ENCODE data around the gene INAFM1.

INAFM1 gene

DNA sequence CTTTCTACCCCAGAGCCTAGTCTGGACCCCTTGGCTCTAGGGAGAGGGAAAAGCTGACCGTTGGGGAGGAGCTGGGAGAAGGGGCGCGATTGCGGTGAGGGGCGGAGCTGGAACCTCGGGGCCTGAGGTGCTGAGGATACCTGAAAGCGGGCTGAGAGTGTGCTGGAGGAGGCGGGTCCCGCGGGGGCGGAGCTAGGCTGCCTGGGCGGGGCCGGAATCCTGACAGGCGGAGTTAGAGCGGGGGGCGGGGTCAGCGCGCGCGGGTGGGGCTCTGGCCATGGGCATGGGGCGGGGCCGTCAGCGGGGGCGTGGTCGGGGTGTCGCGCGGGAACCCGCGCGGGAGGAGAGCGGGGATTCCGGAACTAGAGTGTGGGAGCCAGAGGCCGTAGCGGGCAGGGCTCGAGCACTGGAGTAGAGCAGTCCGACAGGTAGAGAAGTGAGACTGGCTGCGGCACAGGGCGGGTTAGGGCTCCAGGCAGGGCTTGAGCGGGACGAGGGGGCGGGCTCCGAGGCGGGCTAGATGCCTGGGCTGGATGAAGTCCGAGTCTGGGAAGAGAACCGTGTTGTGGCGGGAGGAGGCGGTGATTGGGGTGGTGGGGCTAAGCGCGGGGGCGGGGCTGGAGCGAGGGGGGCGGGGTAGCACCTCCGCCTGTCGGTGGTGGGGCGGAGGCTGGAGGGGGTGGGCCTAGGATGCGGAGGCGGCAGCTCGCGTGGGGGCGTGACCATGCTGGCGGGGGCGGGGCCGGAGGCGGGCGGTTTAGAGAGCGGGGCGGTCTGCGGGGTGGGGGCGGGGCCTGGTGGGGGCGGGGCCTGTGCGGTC lies at the start of gene INAFM1:
TSS of gene INAFM1 (plus strand) at position 815 of the 820 bp plus-strand sequence. CDS start 35 bp downstream, outside the sequence.
- peak; percentile 99 to 100 for DNase-seq (ENCODE audit: low read depth in 1 of 2, low spot score in 1 of 2)

DNA sequence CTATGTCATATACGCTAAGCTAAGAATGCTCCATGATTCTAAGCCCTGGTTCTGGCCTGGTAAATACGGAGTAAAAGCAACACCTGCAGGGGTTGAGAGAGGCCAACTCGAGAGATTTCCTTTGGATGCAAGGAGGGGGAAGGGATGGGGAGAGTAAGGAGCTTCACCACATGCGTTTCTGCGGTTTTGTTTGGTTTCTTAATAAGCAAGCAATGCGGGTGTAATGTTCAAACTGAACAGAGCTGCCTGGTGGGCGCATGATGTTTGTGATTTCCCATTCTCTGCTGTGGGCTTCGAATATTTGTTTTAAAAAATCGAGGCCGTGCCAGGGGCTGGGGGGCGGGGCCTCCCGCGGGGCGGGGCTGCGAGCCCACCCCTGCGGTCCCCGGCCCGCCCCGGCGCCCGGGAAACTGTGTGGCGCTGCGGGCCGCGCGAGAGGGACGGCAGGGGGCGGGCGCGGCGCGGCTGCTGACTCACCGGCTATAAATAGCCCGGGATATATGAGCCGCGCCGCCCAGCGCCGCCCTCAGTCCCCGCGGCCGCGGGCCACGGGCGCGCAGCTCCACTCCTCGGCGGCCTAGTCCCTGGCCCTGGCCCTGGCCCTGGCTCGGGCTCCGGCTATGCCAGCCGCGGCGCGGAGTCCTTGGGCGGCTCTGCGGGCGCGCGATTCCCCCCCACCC lies 48.8 kb upstream of the INAFM1 start:
- peak; percentile 77 to 80 for DNase-seq (ENCODE audit: low read depth in 1 of 2, low spot score in 1 of 2)

DNA sequence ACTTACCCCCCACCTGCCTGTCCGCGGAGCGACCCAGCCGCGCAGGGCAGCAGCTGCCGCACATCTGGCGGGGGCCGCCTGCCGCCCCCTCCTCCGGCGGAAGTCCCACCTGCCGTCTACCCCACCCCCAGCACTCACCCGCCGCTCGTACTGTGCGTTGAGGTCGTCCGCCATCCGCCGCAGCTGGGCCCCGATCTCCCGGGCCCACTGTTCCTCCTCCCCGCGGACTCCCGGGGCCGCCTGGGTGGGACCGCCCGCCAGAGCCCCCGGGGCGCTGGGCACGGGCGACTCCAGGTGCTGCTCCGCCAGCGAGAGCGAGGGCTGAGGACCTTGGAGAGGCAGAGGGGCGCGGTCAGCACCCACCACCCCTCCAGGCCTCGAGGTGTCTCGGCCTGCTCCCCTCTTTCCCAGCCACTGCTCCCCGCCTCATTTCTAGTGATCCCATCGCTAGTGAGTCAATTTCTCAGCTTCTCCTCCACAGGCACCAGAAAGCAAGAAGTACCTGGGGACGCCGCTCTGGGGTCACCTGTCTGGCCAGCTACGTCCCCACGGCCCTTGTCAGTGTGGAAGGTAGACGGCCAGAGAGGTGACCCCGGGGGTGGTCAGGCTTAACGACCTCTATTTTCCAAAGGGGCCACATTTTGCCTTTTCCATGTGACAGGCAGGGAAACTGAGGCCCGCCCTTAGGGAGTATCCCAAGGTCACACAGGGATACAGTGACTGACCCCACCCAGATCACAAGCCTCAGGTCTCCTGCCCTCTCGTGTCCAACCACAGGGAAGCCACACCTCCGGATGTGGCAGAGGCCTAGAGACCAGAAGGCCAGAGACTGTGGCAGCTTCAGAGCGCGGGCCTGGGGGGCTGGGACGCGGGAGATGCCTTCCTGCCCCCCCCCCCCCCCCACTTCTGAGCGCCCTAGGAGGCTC lies 48.0 kb upstream of the INAFM1 start:
- DNase-seq (ENCODE audit: low read depth in 1 of 2, low spot score in 1 of 2) = no peak

DNA sequence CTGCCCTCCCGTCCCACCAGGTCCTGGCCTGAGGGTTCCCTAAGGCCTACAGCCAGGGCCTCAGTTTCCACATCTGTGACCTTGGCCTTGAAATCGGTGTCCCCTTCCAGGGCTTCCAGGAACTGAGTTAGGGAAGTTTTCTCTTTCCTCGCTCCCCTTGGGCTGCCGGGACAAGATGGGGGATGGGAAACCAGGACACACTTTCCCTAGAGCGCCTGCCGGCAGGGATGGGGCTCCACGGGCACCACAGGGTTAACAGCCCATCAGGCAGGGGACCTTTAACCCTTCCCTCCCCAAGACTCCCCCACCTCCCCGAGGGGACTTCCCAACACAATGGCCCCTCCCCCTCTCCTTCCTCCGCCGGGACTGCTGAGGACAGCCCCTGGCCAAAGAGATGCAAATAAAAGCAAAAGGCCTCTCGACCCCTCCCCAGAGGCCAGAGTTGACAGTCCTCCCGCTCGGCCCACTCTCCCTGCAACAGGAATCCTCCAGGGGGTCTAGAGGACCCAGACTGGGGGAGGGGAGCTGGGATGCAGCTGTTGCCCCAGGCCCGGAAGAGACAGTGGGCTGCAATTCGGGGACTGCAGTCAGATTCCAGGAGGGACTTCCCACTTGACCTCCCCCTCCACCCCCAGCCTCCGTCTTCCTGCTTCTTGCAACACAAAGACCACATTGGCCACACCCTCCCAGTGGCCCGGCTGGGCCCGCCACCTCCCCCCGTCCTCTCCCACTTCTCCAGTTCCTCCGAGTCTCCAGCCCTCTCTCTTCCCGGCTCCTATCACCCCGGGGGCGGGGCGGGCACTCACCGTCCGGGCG lies 47.1 kb upstream of the INAFM1 start:
- DNase-seq (ENCODE audit: low read depth in 1 of 2, low spot score in 1 of 2) = no peak

DNA sequence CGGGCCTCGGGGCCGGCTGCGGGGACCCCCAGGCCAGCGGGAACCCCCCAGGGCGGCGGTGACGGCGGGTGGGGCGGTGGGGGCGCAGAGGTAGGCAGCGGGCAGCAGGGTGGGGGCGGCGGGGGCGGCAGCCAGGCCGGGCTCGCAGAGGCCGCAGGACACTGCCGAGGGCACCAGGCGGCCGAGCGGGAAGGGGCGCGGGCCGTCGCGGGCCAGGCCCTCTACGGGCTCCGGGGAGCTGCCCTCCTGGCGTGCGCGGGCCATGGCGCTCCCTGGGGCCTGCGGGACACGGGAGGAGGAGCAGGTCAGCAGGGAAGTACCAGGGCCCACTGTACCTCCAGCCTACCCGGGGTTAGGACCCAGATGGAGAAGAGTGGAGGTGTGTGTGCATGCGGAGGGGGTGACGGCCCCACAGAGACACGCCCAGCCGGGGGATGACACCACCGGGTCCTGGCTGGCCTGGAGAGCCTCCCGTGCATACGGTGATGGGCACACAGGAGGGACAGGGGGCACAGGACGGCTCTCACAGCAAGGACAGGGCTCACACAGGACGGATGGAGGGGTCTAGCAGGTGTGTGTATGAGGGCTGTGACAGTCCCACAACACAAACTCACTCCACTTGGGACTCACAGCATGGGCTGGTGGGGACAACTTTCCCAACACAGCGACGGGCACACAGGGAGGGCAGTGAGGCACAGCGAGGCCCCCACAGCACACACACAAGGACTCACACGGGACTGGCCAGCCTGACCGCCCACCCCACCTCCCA lies 46.3 kb upstream of the INAFM1 start:
- no peak for DNase-seq (ENCODE audit: low read depth in 1 of 2, low spot score in 1 of 2)

DNA sequence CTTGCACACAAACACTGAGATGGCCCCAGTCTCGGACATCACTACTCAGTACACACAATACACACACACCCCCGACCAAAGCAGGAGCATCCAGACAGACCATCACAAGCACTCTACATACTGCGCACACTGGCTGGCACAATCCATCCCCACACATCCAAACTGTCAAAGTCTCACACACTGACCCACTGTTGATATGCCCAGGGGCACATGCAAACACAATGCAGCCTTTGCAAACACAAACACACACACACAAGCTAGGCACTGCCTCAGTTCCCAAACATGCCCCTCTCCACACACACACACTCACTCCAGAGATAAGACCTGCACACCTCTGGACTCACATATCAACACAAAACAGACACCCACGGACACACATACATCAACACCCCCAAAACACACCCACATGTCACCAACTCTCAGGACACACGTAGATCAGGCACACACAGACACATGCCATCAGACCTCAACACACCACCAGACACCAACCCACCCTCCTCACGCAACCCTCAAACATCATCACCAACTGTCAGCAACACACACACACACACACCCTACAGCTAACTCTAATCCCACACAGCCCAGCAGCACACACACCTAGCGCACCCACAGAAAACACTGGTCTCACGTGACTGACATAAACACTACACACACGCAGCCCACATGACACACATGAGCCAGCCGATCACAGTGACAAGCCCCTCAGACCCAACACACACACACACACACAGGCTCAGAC lies 45.6 kb upstream of the INAFM1 start:
- DNase-seq (ENCODE audit: low read depth in 1 of 2, low spot score in 1 of 2) = no peak

DNA sequence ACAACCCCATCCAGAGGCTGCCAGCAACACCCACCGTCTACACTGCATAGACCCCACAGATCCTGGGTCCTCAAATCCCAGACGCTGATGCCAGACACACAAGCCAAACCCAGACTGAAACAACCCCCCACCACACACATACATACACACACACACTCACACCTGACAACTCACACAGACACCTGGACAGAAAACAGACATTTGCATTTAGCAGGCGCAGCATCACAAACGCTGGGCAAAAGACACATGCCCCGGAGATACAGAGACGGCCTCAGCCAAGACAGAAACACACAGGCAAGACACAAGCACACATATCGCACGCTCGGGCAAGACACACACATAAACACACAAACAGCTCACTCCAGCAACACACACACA lies 45.0 kb upstream of the INAFM1 start:
- no peak for DNase-seq (ENCODE audit: low read depth in 1 of 2, low spot score in 1 of 2)

DNA sequence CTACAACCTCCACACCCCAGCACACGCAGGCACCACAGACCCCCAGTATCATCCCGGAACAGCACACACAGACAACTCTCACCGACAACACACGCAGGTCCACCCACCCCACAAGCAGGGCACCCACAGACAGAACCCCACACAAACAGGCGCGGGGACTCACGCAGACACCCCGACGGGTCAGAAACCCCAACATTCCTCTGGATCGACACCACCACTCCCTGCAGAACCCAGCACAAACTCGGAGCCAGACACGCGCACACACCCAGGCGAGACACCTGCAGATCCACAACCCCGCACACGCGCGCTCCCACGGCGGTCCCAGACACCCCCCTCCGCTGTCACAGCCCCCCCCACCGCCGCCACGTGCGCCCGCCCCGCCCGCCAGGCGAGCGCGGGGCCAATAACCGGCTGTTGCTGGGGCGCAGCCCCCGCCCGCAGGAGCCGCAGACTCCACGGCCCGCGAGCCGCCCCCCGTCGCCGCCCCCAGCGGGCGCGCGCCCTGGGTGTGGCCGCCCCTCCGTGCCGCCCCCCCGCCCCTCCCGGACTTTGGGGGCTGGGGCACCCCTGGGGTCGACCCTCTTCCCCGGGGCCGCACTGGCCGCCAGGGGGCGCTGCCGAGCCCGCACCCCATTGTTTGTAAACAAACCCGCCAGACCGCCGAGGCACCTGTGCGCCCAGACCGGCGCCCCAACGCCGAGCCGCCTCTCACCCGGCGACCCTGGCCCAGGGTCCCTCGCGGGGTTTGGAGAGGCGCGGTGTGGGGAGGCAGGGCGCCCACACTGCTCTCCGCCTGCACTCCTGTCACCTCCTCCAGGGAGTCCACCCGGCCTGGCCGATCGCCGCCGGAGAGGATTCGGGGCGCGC lies 44.4 kb upstream of the INAFM1 start:
- DNase-seq (ENCODE audit: low read depth in 1 of 2, low spot score in 1 of 2) = peak; percentile 73 to 76

DNA sequence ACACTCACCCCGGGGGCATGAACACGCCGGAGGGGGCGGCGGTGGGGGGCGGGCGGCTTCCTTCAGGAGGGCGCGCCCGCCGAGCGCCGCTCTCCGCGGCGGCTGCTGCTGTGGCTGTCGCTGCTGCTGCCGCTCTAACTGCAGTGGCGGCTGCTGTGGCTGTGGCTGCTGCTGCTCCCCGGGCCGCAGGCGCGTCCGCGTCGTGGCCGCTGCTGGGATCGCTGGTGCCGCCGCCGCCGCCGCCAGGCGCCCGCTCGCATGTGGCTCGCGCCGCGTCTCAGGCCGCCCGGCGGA lies 43.8 kb upstream of the INAFM1 start, which contains the start of gene BBC3:
TSS of gene BBC3 (minus strand) at position 279 of the 294 bp plus-strand sequence. CDS start 2,768 bp downstream, outside the sequence.
- no peak for DNase-seq (ENCODE audit: low read depth in 1 of 2, low spot score in 1 of 2)

DNA sequence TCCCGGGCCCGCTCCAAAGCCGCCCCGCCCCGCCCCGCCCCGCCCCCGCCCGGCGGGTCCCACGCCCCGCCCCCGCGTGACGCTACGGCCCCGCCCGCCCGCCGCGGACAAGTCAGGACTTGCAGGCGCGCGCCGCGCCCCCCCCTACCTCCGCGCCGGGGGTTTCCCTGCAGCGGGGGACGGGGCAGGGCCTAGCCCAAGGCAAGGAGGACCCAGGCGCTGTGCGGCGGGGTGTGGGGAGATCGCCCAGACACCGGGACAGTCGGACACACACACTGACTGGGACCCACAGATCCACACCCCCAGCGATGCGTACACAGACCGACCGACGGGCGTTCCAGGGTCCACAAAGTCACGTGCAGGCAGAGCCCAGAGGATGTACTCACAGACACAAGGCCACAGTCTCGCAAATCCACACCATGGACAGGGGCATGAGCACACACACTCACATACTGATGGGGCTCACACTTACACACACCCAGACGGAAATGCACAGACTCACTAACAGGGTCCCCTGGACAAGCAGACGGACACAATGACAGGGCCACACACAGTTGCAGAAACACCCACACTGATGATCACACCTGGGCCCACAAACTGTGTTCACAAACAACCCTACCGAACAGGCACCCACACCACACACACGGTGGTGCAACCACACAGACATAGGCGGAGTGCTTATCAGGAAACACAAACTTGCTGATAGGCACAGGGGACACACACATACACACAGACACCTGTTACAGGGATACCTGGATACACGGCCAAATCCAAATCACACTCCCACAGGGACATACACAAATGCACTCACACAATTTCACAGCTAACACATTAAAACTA lies 43.2 kb upstream of the INAFM1 start:
- peak; percentile 76 to 90 for DNase-seq (ENCODE audit: low read depth in 1 of 2, low spot score in 1 of 2)

DNA sequence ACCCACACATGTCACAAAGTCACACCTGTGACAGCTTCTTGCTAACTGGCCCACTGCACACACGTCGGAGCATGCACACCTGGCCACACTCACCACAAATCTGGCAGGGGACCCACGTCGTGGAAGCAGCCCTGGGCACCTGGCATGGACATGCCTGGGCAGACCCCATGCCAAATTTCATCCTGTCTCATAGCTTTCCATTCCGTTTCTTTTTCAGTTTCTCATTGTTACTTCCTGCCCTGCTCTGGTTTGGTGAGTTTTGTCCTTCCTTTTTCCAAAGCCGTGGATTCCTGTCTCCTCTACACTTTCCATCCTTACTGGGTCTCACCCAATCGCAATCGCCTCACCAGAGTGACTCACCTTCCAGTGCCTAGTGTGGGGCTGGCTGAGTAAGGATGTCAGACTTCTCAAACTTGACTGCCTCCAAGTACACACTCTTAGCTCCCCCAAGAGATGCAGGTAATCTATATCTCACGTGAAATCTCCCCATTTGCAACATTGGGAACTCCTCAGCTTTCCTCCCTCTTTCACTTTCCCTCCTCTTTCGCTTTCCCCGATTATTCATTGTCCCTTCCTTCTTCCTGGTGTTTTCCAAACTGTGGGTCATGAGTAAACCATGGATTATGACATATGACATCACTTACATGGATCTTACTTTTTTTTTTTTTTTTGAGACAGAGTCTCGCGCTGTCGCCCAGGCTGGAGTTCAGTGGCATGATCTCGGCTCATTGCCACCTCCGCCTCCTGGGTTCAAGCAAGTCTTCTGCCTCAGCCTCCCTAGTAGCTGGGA lies 42.1 kb upstream of the INAFM1 start:
- DNase-seq (ENCODE audit: low read depth in 1 of 2, low spot score in 1 of 2) = no peak

DNA sequence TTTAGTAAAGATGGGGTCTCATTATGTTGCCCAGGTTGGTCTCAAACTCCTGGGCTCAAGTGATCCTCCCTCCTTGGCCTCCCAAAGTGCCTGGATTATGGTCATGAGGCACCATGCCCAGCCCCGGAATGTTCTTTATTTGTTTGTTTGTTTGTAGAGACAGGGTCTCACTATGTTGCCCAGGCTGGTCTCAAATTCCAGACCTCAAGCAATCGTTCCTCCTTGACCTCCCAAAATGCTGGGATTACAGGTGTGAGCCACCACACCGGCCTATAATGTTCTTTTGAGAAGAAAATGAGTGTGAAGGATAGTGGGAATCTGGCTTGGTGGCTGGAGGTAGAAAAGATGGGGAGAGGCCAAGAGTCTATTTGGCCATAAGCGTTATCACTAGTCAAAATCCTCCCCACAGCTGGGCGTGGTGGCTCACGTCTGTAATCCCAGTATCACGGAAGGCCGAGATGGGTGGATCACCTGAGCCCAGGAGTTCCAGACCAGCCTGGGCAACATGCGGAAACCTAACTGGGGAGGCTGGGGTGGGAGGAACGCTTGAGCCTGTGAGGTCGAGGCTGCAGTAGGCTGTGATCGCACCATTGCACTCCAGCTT lies 38.5 kb upstream of the INAFM1 start:
- DNase-seq (ENCODE audit: low read depth in 1 of 2, low spot score in 1 of 2) = no peak

DNA sequence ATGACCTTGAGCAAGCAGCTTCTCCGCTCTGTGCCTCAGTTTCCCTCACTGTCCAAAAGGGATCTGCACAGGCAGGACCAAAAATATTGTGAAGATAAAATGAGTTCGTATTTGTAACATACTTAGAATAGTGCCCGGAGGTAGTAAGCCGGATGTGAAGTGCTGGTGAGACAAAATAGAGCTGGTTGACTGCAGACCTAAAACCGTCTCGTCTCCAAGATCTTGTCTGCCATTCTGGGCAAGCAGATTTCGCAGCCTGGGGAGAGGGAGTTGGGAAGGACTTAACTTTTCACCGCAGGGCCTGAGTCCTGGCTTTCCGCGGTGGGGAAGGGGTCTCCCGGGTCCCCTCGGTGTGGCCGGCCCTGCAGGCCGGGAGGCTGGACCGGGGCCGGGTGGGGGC lies 35.5 kb upstream of the INAFM1 start:
- no peak for DNase-seq (ENCODE audit: low read depth in 1 of 2, low spot score in 1 of 2)

DNA sequence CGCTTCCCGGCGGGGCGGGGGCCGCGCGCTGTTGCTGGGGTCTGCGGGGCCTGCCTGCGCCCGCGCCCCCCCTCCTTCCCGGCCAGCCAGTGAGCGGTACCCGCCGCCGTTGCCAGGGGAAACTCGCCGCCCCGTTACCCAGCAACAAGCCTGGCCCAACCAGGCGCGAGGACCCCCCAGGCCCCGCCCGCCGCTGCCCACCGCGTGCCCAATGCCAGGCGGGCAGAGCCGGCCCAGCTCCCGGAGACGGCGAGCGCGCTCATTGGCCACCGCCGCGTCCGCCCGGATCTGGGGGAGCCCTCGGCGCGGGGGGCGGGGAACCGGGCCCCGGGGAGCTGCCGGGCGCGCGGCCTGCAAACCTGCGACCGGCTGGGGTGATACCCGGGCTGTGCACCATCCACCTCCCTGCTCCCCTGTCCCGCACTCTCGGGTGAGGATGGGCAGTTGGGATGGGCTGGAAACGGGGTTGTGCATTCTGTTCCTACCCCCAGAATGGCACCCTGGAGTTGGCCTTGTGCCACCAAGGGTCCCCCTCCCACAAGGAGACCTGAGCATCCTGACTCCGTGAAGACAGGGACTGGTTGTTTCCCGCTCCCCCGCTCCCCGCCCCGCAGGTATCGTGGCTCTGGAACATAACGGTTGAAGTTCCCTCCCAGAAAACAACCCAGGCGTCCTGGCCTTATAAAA lies 34.9 kb upstream of the INAFM1 start:
- peak in 1 of 2 donors; percentile 48 for DNase-seq (ENCODE audit: low read depth in 1 of 2, low spot score in 1 of 2)

DNA sequence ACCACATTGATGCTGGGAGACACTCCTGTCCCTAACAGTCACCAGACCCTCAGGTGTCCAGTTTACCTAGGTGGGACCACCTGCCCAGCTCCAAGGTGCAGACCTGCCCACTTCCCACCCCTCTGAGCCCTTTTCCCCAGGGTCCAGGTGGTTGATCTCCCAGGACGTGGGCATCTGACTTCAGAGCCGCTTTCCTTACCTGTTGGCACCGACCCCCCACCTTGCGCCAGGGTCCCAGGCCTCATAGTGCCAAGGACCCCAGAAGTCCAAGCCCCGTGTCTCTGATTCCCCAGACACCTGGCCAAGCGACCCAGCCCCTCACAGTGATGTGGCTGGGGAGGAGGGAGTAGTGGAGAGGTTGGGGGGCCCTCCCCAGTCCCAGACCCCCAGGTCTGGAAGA lies 34.1 kb upstream of the INAFM1 start:
- DNase-seq (ENCODE audit: low read depth in 1 of 2, low spot score in 1 of 2) = no peak

Measured in activated T-helper 1 cell treated with anti-CD3 and anti-CD28 coated beads, Interleukin-2, amount 50 U/mL, for 16 hours (primary cell).